ENCODE results near the gene TMC5. TPM values are rescaled to one million over a fixed set of nuclear protein-coding genes. Genes with fewer than 3 reads are reported as not detected.

The TMC5 gene
- total RNA-seq, 1 experiment from 2014 or later, result not detected

DNA sequence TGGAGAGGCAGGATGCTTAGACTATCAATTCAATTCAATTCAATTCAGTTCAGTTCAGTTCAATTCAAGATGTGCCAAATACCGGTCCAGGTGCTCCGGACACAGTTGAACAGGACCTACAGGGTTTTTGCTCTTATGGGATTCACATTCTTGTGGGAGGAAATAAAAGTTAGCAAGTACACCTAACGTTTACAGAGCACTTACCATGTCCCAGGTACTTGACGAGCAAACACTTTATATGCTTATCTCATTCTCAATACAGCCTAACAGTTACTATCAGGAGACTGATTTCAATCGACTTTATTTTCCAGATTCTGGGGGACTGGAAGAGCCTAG is 104.7 kb downstream of the TMC5 start:
- Histone ChIP-seq H4K20me1 (ENCODE audit: insufficient read depth, low read depth, low read length) (peaks cover 7% of the 10 kb centered on the region), H3K4me3 (ENCODE audit: low read length) (peak overlapping the region; percentile 79), H3K36me3 (ENCODE audit: insufficient read depth, low read length) (peaks cover 16% of the 10 kb centered on the region; the same call in 1 of the 2 replicates), H2AFZ (ENCODE audit: low read length) (peak overlapping the region; percentile 87; the same call in 1 of the 2 replicates), H3K4me2 (ENCODE audit: low read depth, low read length, poor library complexity, severe bottlenecking) (peak overlapping the region; percentile 89), H3K79me2 (ENCODE audit: low read length) (peaks cover 80% of the 10 kb centered on the region), H3K9me3 (ENCODE audit: low read length) (no peaks in the 10 kb centered on the region), H3K4me1 (ENCODE audit: low read length) (peaks cover 68% of the 10 kb centered on the region), H3K27ac (ENCODE audit: low read length) (peak overlapping the region; percentile 78), H3K27me3 (ENCODE audit: low read length) (no peaks in the 10 kb centered on the region), H3K9ac (ENCODE audit: low read length) (peak overlapping the region; percentile 91), H3K9me2 (replicated peaks; ENCODE audit: insufficient read depth, low read length) (no peaks in the 10 kb centered on the region)
- DNase-seq, result no peak

DNA sequence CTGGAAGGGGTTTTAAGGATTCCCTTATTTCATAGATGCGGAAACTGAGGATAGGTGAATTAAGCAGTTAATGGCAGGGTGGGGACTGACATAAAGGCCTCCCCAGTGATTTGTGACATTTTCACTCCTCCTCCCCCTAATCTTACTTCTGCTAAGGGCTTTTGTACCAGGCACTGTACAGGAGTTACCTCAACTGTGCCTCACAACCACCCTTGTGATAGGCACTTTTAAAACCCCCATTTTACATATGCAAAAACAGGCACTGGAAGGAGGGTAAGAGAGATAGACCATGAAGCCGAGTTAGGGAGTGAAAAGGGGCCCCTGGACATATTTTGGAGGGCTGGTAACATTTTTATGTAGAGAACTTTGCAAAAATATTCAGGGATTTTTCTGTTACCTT is 105.1 kb downstream of the TMC5 start:
- Histone ChIP-seq H2AFZ (ENCODE audit: low read length) (peak overlapping the region; percentile 87; the same call in 1 of the 2 replicates), H3K4me1 (ENCODE audit: low read length) (peaks cover 66% of the 10 kb centered on the region), H4K20me1 (ENCODE audit: insufficient read depth, low read depth, low read length) (peaks cover 7% of the 10 kb centered on the region), H3K4me3 (ENCODE audit: low read length) (peak overlapping the region; percentile 79; the same call in 1 of the 2 replicates), H3K9ac (ENCODE audit: low read length) (peak overlapping the region; percentile 91), H3K9me3 (ENCODE audit: low read length) (no peaks in the 10 kb centered on the region), H3K9me2 (replicated peaks; ENCODE audit: insufficient read depth, low read length) (no peaks in the 10 kb centered on the region), H3K79me2 (ENCODE audit: low read length) (peaks cover 79% of the 10 kb centered on the region), H3K4me2 (ENCODE audit: low read depth, low read length, poor library complexity, severe bottlenecking) (peak overlapping the region; percentile 89), H3K36me3 (ENCODE audit: insufficient read depth, low read length) (peaks cover 15% of the 10 kb centered on the region; the same call in 1 of the 2 replicates), H3K27me3 (ENCODE audit: low read length) (no peaks in the 10 kb centered on the region), H3K27ac (ENCODE audit: low read length) (peak overlapping the region; percentile 78)
- peak; percentile 73 for DNase-seq

GRCh38 chr16:19523184-19523558 is 105.5 kb downstream of the TMC5 start:
- no peak overlapping the region for H3K9ac ChIP-seq (ENCODE audit: low read length)
- H3K9me2 ChIP-seq (replicated peaks; ENCODE audit: insufficient read depth, low read length), result no peaks in the 10 kb centered on the region
- peaks cover 18% of the 10 kb centered on the region; the same call in 1 of the 2 replicates for H3K36me3 ChIP-seq (ENCODE audit: insufficient read depth, low read length)
- H4K20me1 ChIP-seq (ENCODE audit: insufficient read depth, low read depth, low read length), result peaks cover 7% of the 10 kb centered on the region
- peak overlapping the region; percentile 89 for H3K4me2 ChIP-seq (ENCODE audit: low read depth, low read length, poor library complexity, severe bottlenecking)
- no peaks in the 10 kb centered on the region for H3K27me3 ChIP-seq (ENCODE audit: low read length)
- no peak overlapping the region; the same call in 1 of the 2 replicates for H3K4me3 ChIP-seq (ENCODE audit: low read length)
- no peak for DNase-seq
- peaks cover 65% of the 10 kb centered on the region for H3K4me1 ChIP-seq (ENCODE audit: low read length)
- H3K9me3 ChIP-seq (ENCODE audit: low read length), result no peaks in the 10 kb centered on the region
- no peak overlapping the region for H2AFZ ChIP-seq (ENCODE audit: low read length)
- peak overlapping the region; percentile 78 for H3K27ac ChIP-seq (ENCODE audit: low read length)
- peaks cover 79% of the 10 kb centered on the region for H3K79me2 ChIP-seq (ENCODE audit: low read length)

DNA sequence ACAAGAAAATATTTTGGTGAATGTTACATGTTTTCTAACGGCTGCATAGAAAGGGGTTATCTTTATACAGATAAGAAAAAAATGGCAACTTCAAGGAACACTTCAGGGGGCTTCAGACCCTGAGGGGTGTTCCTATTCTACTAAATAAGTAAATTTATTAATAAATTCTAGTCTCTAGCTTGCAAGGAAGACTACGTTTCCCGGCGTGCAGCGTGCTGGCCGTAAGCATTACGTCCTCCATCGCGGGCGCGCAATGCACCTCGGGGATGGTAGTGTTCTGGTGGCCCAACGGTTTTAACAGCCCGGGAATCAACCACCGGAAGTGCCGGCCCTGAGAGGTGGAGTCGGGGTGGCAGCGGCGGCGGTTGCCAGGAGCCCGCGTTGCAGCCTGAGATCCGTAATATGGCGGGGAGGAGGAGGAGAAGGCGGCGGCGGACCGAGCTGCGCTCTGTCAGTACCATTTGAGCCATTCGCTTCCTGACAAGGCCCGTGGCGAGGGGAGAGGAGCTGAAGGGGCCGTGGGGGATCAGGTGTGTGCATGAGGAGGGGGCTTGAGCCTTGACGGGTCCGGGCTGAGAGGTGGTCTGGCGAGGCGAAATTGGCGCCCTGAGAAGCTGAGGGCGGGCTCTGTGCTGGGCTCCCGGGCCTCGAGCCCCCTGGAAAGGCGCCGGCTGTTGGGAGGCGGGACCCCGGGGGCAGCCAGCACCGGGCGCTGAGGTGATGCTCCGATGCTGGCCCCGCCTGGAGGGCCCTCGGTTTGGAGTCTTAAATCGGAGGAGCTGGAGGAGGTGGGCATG is 106.1 kb downstream of the TMC5 start, which contains the start of gene CCP110:
CCP110 (plus strand) TSS at position 384 of the 797 bp plus-strand sequence. CDS start 3,940 bp downstream, outside the sequence.
- peak within 1 kb of the TSS; percentile 94 for H3K9ac ChIP-seq (ENCODE audit: low read length)
- H3K4me3 ChIP-seq (ENCODE audit: low read length), result peak within 1 kb of the TSS; percentile 98
- peak within 1 kb of the TSS; percentile 94 for H3K4me2 ChIP-seq (ENCODE audit: low read depth, low read length, poor library complexity, severe bottlenecking)
- H3K9me2 ChIP-seq (replicated peaks; ENCODE audit: insufficient read depth, low read length), result no peaks in the 10 kb centered on the region
- peaks cover 59% of the 10 kb centered on the region for H3K4me1 ChIP-seq (ENCODE audit: low read length)
- peak; percentile 98 for DNase-seq
- H3K27me3 ChIP-seq (ENCODE audit: low read length), result no peaks in the 10 kb centered on the region
- H3K36me3 ChIP-seq (ENCODE audit: insufficient read depth, low read length), result peaks cover 17% of the 10 kb centered on the region; the same call in 1 of the 2 replicates
- no peaks in the 10 kb centered on the region for H3K9me3 ChIP-seq (ENCODE audit: low read length)
- peaks cover 79% of the 10 kb centered on the region for H3K79me2 ChIP-seq (ENCODE audit: low read length)
- peak within 1 kb of the TSS; percentile 86 for H3K27ac ChIP-seq (ENCODE audit: low read length)
- H4K20me1 ChIP-seq (ENCODE audit: insufficient read depth, low read depth, low read length), result peaks cover 2% of the 10 kb centered on the region
- peak within 1 kb of the TSS; percentile 87; the same call in 1 of the 2 replicates for H2AFZ ChIP-seq (ENCODE audit: low read length)

- Histone ChIP-seq H2AFZ (ENCODE audit: low read length) (peak overlapping the region; percentile 17; the same call in 1 of the 2 replicates), H3K4me2 (ENCODE audit: low read depth, low read length, poor library complexity, severe bottlenecking) (peak overlapping the region; percentile 94), H3K9me2 (replicated peaks; ENCODE audit: insufficient read depth, low read length) (no peaks in the 10 kb centered on the region), H3K9ac (ENCODE audit: low read length) (peak overlapping the region; percentile 94), H3K4me3 (ENCODE audit: low read length) (peak overlapping the region; percentile 98), H3K4me1 (ENCODE audit: low read length) (peaks cover 55% of the 10 kb centered on the region), H3K9me3 (ENCODE audit: low read length) (no peaks in the 10 kb centered on the region), H3K27ac (ENCODE audit: low read length) (peak overlapping the region; percentile 86), H3K27me3 (ENCODE audit: low read length) (no peaks in the 10 kb centered on the region), H3K79me2 (ENCODE audit: low read length) (peaks cover 77% of the 10 kb centered on the region), H4K20me1 (ENCODE audit: insufficient read depth, low read depth, low read length) (no peaks in the 10 kb centered on the region), H3K36me3 (ENCODE audit: insufficient read depth, low read length) (peaks cover 21% of the 10 kb centered on the region; the same call in 1 of the 2 replicates)
- DNase-seq, result no peak
Observed at GRCh38 chr16:19524356-19524615, 106.6 kb downstream of the TMC5 start.

GRCh38 chr16:19524616-19525384 is 107.1 kb downstream of the TMC5 start:
- Histone ChIP-seq H3K36me3 (ENCODE audit: insufficient read depth, low read length) (peaks cover 23% of the 10 kb centered on the region; the same call in 1 of the 2 replicates), H3K4me3 (ENCODE audit: low read length) (peak overlapping the region; percentile 98), H3K27me3 (ENCODE audit: low read length) (no peaks in the 10 kb centered on the region), H3K79me2 (ENCODE audit: low read length) (peaks cover 73% of the 10 kb centered on the region), H3K4me2 (ENCODE audit: low read depth, low read length, poor library complexity, severe bottlenecking) (peak overlapping the region; percentile 94), H3K9ac (ENCODE audit: low read length) (peak overlapping the region; percentile 94), H3K9me2 (replicated peaks; ENCODE audit: insufficient read depth, low read length) (no peaks in the 10 kb centered on the region), H3K4me1 (ENCODE audit: low read length) (peaks cover 51% of the 10 kb centered on the region), H3K27ac (ENCODE audit: low read length) (peak overlapping the region; percentile 86), H4K20me1 (ENCODE audit: insufficient read depth, low read depth, low read length) (no peaks in the 10 kb centered on the region), H3K9me3 (ENCODE audit: low read length) (no peaks in the 10 kb centered on the region), H2AFZ (ENCODE audit: low read length) (peak overlapping the region; percentile 43; the same call in 1 of the 2 replicates)
- DNase-seq, result peak; percentile 79

DNA sequence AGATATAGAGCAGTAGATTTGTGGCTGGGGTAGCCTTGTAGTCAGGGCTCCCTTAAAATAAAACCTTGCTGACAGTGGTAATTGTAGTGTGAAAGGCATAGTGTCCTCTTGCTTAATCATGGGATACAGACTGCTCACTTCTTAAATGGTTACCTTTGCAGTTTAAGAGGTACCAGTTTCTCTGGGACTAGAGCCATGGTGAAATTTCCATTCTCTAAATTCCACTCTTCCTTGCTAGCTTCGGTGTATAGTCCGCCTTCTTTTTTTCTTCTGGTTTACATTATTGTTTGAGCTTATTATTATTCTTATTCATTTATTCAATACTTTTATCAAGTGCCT is 107.7 kb downstream of the TMC5 start:
- Histone ChIP-seq H4K20me1 (ENCODE audit: insufficient read depth, low read depth, low read length) (no peaks in the 10 kb centered on the region), H3K9me3 (ENCODE audit: low read length) (no peaks in the 10 kb centered on the region), H3K4me1 (ENCODE audit: low read length) (peaks cover 45% of the 10 kb centered on the region), H3K4me3 (ENCODE audit: low read length) (peak overlapping the region; percentile 98), H3K9me2 (replicated peaks; ENCODE audit: insufficient read depth, low read length) (no peaks in the 10 kb centered on the region), H3K9ac (ENCODE audit: low read length) (peak overlapping the region; percentile 94), H3K27me3 (ENCODE audit: low read length) (no peaks in the 10 kb centered on the region), H3K4me2 (ENCODE audit: low read depth, low read length, poor library complexity, severe bottlenecking) (peak overlapping the region; percentile 94), H3K79me2 (ENCODE audit: low read length) (peaks cover 73% of the 10 kb centered on the region), H3K27ac (ENCODE audit: low read length) (peak overlapping the region; percentile 86), H2AFZ (ENCODE audit: low read length) (peak overlapping the region; percentile 43; the same call in 1 of the 2 replicates), H3K36me3 (ENCODE audit: insufficient read depth, low read length) (peaks cover 23% of the 10 kb centered on the region; the same call in 1 of the 2 replicates)
- no peak for DNase-seq

DNA sequence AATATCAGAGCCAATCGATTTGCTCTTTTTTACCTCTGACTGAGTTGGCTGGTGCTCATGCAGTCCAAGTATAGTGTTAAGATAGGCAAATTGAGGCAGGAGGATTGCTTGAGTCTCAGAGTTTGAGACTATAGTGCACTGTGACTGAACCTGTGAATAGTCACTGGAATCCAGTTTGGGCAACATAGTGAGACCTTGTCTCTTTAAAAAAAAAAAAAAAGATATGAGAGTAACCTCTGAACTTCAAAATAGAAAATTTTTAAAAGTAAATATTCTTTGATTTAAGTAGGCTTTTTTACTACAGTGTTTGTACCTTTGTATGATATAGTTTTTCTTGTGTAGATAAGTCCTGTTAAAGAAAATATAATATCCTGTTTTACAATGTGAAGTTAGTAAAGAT is 109.5 kb downstream of the TMC5 start:
- Histone ChIP-seq H3K79me2 (ENCODE audit: low read length) (peaks cover 62% of the 10 kb centered on the region), H3K9me3 (ENCODE audit: low read length) (no peaks in the 10 kb centered on the region), H3K4me1 (ENCODE audit: low read length) (peaks cover 38% of the 10 kb centered on the region), H3K4me2 (ENCODE audit: low read depth, low read length, poor library complexity, severe bottlenecking) (peak overlapping the region; percentile 94), H3K27me3 (ENCODE audit: low read length) (no peaks in the 10 kb centered on the region), H2AFZ (ENCODE audit: low read length) (no peak overlapping the region), H4K20me1 (ENCODE audit: insufficient read depth, low read depth, low read length) (no peaks in the 10 kb centered on the region), H3K9me2 (replicated peaks; ENCODE audit: insufficient read depth, low read length) (no peaks in the 10 kb centered on the region), H3K36me3 (ENCODE audit: insufficient read depth, low read length) (peaks cover 27% of the 10 kb centered on the region; the same call in 1 of the 2 replicates), H3K9ac (ENCODE audit: low read length) (peak overlapping the region; percentile 18; the same call in 1 of the 2 replicates), H3K27ac (ENCODE audit: low read length) (peak overlapping the region; percentile 86), H3K4me3 (ENCODE audit: low read length) (no peak overlapping the region)
- DNase-seq, result no peak
